Activated naive CD4-positive, alpha-beta T cell treated with anti-CD3 and anti-CD28 coated beads, Interleukin-2, amount 50 U/mL, for 24 hours (primary cell): ENCODE results near the gene RGS3.
A peak's percentile ranks its signal among the peaks of the same experiment; 100 is the strongest.

Source experiments
- H3K27ac Mint-ChIP-seq: one replicate; pipeline ENCODE4 v1.8.0; 2021; ENCODE audit warnings: mild to moderate bottlenecking, mixed read lengths
- H3K27me3 Mint-ChIP-seq: one replicate; pipeline ENCODE4 v1.8.0; 2021; ENCODE audit warnings: mixed read lengths
- H3K36me3 Mint-ChIP-seq: one replicate; pipeline ENCODE4 v1.8.0; 2021; ENCODE audit warnings: mixed read lengths
- H3K4me1 Mint-ChIP-seq: one replicate; pipeline ENCODE4 v1.8.0; 2021; ENCODE audit warnings: mixed read lengths
- H3K4me3 Mint-ChIP-seq: one replicate; pipeline ENCODE4 v1.8.0; 2021; ENCODE audit warnings: mild to moderate bottlenecking, mixed read lengths
- H3K9me3 Mint-ChIP-seq: one replicate; pipeline ENCODE4 v1.8.0; 2021; ENCODE audit warnings: mixed read lengths

RGS3 gene

DNA sequence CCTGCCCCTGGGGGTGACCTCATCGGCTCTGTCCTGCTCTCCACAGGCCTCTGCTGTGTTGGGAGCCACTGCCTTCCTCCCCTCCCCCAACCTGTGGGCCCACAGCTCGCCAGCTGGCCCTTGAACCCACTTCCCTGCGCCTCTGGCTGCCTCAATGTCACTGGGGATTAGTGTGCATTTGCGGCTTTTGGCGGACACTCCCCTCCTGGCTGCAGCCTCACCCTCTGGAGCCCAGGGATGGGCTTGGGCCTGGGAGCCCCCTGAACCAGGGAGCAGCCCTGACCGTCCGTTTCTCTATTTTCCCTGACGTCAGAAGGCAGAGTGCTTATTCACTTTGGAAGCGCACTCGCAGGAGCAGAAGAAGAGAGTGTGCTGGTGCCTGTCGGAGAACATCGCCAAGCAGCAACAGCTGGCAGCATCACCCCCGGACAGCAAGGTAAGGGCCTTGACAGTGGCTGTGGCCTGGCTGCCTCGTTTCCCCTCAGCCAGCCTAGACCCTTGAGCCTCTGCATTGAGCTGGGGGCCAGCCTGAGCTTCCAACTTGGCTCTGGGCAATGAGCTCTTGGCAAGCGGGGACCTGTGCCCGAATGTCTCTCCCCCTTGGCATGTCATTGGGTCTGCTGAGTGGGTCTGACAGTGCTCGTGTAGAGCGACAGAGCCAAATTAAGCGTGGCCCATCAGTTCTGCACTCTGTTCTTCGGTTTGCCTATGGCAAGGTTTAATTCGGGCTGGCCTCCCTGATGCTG is 73.1 kb downstream of the RGS3 start:
- Mint-ChIP-seq H3K9me3 (no peaks in the 10 kb centered on the region), H3K27ac (no peak overlapping the region), H3K4me1 (peaks cover 9% of the 10 kb centered on the region), H3K4me3 (no peak overlapping the region), H3K27me3 (no peaks in the 10 kb centered on the region), H3K36me3 (peaks cover 9% of the 10 kb centered on the region)

DNA sequence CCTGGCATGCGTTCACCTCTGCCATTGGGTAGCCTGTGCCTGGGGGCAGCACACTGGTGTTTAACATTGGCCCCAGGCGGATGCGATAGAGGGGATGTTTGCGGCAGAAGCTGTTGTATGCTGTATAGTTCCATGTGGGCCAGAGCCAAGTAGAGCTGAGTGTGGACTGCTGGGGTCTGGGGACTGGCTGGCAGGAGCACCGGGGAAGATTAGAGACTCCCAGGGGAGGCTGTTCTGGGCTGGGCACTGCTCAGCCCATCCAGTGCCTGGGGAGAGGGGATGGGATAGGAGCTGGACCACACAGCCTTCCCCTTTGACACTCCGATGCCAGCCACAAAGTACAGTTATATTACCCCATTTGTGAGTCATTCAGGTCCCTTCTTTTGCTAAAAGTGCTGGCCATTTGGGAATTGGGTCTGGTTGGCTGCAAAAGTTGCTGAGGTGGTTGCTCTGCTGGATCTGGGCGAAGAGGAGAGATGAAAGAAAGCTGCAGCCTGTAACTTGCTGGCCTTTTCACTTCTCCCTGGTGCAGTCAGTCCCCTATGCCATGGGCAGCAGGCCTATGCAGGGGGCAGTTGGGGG is 73.8 kb downstream of the RGS3 start:
- Mint-ChIP-seq H3K27ac (no peak overlapping the region), H3K27me3 (no peaks in the 10 kb centered on the region), H3K4me1 (peaks cover 8% of the 10 kb centered on the region), H3K36me3 (peaks cover 10% of the 10 kb centered on the region), H3K4me3 (no peak overlapping the region), H3K9me3 (no peaks in the 10 kb centered on the region)

DNA sequence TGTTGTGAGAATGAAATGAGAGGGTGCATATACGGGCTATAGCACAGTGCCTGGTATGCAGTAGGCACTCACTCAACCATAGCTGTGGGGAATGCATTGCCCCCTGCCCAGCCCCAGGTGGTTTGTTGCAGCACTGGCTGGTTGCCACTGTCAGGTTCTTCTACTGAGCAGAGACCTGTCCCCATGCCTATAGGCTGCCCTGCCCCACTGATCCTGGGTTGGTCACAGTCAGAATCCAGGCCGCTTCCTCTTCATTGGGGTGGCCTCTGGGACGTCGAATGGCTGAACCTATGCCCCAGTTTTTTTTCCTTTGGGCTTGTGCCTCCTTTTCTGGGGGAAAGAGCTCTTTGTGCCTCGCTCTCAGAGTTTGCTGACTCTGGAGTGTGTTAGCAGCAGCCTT is 74.6 kb downstream of the RGS3 start:
- Mint-ChIP-seq H3K4me1 (peaks cover 9% of the 10 kb centered on the region), H3K9me3 (no peaks in the 10 kb centered on the region), H3K27ac (no peak overlapping the region), H3K27me3 (no peaks in the 10 kb centered on the region), H3K4me3 (no peak overlapping the region), H3K36me3 (peaks cover 12% of the 10 kb centered on the region)

DNA sequence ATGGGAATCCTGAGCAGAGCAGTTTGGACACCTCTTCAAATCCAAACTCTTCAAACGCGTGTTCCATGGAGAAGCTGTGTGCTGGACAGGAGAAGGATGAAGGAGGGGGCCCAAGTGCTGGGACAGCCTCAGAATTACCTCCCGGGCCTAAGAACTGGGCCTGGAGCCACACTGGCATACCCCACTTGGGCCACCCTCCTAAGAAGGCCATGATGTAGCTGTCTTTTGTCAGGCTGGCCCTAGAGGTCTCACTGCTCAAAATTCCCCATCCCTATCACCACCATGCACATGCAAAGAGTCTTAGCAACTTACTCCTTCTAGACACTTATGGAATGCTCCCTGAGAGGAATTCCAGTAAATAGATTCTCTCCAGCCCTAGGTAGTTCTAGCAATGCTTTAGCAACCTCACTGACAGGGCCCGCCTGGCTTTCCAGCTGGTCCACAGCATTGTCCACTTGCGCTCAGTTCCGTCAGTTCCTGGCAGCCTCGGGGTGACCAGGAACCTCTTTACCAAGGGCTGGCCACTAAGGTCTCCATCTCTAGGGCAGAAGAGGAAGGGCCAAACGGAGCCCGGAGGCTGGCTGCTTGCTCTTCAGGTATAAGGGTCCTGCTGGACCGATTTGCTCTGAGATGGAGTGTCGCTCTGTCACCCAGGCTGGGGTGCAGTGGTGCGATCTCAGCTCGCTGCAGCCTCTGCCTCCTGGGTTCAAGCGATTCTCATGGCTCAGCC is 75.3 kb downstream of the RGS3 start:
- Mint-ChIP-seq H3K4me3 (no peak overlapping the region), H3K9me3 (no peaks in the 10 kb centered on the region), H3K4me1 (peaks cover 9% of the 10 kb centered on the region), H3K36me3 (peaks cover 14% of the 10 kb centered on the region), H3K27me3 (no peaks in the 10 kb centered on the region), H3K27ac (peak overlapping the region; percentile 10)

DNA sequence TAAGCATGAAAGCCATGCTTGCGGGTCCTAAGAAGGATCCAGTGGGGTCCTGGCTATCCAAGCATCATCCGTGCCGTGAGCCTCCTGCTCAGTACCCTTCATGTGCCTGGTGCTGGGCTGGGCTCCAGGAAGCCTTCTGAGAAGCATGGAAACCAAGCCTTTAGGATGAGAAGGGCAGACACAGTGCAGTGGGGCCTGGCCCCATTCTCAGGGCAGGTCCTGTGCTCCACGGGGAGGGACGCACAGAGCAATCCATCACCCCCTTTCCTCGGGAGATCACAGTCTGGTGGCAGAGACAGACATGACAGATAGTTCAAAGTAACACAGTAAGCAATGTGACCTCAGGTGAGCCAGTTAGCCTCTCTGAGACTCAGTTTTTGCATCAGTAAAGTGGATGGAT is 76.9 kb downstream of the RGS3 start:
- H3K4me3 Mint-ChIP-seq = no peak overlapping the region
- peaks cover 18% of the 10 kb centered on the region for H3K36me3 Mint-ChIP-seq
- no peaks in the 10 kb centered on the region for H3K9me3 Mint-ChIP-seq
- H3K4me1 Mint-ChIP-seq = peaks cover 11% of the 10 kb centered on the region
- no peaks in the 10 kb centered on the region for H3K27me3 Mint-ChIP-seq
- no peak overlapping the region for H3K27ac Mint-ChIP-seq

DNA sequence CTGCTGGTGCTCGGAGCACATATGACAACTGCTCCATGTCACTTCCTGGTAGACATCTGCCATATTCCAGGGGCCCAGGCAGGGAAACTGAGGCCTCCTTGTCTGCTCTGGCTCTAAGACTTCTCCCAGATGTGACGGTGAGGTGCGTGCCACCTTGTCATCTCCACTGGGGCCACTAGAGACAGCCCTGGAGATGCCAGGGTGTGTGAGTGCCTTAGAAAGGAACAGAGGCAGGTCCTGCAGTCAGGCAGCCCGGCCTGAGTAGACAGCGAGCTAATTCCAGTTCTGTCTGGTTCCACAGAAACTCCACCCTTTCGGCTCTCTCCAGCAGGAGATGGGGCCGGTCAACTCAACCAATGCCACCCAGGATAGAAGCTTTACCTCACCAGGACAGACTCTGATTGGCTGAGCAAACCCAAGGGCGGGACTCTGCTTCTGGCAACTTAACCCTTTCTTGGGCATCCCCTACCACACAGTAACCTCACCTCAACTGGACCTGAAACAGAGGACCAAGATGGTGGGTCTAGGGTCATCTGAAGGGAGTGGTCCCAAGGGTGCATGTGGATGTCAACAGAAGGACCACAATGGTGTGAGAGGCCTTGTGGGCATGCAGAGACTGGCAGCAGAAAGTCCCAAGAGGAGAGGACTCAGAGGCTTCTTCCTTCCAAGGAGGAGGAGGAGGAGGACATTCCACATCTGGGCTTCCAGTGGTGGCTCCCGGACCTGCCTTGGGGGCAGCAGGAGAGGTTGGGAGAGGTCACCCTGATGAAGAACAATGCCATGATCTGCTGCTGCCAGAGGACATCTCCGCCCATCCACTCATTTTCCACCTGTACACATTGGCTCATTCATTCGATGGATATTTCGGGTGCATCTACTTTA is 77.7 kb downstream of the RGS3 start:
- Mint-ChIP-seq H3K4me1 (peaks cover 12% of the 10 kb centered on the region), H3K36me3 (peaks cover 14% of the 10 kb centered on the region), H3K9me3 (no peaks in the 10 kb centered on the region), H3K27me3 (no peaks in the 10 kb centered on the region), H3K4me3 (no peak overlapping the region), H3K27ac (no peak overlapping the region)

DNA sequence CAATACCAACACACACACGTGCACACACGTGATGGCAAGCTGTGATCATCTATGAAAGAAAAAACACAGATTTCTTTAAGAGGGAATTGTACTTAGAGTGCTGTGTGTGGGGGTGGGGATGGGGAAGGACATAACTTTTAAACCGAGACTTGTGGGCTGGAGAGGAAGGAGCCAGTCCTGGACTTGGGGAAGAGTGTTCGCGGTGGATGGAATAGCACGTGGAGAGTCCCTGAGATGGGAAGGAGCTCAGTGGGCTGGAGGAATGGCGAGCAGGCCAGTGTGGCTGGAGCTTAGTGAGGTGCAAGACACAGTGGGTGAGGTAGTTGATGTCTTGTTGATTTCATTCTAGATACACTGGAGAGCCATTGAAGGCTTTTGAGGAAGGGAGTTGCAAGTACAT is 78.5 kb downstream of the RGS3 start:
- peaks cover 14% of the 10 kb centered on the region for H3K36me3 Mint-ChIP-seq
- no peak overlapping the region for H3K4me3 Mint-ChIP-seq
- H3K9me3 Mint-ChIP-seq = no peaks in the 10 kb centered on the region
- peaks cover 19% of the 10 kb centered on the region for H3K4me1 Mint-ChIP-seq
- H3K27me3 Mint-ChIP-seq = no peaks in the 10 kb centered on the region
- H3K27ac Mint-ChIP-seq = no peak overlapping the region

DNA sequence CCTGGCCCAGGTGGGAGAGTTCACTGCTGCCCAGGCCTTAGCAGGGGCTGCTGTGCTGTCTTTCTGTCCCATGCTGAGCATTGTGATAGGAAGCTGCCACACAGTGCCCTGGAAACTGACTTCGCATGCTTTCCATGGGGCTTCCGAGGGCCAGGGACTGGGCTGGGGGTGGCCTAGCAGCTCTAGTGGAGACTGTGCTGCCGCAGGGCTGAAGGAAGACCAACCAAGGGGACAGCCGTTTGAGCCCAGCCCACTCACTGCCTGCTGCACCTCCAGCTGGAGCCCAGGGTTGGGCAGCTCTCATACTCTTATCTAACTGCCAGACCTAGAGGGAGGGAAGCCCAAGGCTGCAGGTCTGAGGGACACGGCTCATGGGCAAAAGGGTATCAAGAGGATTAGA is 79.2 kb downstream of the RGS3 start:
- Mint-ChIP-seq H3K27me3 (no peaks in the 10 kb centered on the region), H3K4me3 (no peak overlapping the region), H3K36me3 (peaks cover 17% of the 10 kb centered on the region), H3K27ac (peak overlapping the region; percentile 36), H3K4me1 (peaks cover 26% of the 10 kb centered on the region), H3K9me3 (no peaks in the 10 kb centered on the region)

DNA sequence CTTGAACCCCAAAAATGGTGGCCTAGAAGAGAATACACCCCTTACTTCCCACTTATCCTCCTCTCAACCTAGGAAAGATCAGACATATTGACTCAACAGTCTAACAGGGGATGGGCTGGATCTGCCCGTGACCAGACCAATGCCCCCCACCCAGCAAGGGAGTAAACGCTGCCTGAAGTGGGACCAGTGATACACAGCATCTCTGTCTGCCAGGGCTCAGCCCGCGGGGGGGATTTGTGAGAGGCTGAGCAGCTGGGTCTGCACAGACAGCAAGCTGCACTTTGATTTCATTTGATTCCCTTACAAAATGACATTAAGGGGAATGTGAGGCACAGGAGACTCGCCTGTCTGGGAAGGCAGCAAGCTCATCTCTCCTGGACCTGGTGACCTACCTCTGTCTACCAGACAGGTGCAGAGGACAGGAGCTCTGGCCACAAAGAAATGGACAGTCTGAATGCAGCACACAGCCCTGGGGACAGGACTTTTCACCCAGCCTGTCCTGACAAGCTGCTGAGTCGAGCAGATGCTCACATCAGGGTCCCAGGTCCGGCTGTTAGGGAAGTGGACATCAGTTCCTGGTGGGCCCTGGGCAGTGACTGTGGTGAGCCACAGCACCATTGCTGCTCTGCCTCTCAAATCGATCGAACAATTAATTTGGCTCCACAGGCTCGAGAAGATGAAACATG is 79.9 kb downstream of the RGS3 start:
- Mint-ChIP-seq H3K27ac (peak overlapping the region; percentile 36), H3K27me3 (no peaks in the 10 kb centered on the region), H3K4me1 (peaks cover 33% of the 10 kb centered on the region), H3K36me3 (peaks cover 17% of the 10 kb centered on the region), H3K9me3 (no peaks in the 10 kb centered on the region), H3K4me3 (no peak overlapping the region)

DNA sequence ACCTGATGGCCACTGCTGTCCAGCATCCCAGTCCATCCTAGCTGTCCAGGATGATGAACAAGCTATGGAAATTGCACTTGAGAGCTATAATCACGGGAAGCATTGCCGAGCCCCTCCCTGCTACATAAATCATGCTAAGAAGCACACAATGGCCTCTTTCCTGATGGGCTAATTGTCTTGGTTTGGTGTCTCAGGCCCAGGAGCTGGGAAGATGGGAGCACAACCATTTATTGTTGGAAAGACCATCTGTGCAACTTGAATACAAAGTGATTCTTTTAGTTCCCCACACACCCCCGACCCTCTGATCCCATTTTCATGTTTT is 80.4 kb downstream of the RGS3 start:
- Mint-ChIP-seq H3K4me1 (peaks cover 35% of the 10 kb centered on the region), H3K9me3 (no peaks in the 10 kb centered on the region), H3K27me3 (no peaks in the 10 kb centered on the region), H3K27ac (no peak overlapping the region), H3K4me3 (no peak overlapping the region), H3K36me3 (peaks cover 16% of the 10 kb centered on the region)

DNA sequence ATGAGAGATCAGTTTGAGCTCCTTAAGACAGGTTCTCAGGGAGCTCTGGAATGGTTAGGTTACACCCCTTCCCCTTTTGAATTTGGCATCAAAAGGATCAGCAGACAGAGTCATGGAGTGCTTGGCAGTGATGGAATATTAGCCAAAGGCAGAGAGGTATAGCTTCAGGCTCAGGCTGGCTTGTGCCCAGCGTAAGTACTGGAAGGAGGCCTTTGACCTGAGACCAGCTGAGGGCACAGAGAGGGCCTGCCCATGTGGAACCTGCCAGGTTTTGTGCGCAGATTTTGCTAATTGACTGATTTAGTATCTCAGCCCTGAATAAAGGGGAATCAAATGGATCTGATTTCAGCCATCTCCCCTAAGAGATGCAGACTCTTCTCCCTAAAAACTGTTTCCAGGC is 81.5 kb downstream of the RGS3 start:
- Mint-ChIP-seq H3K36me3 (peaks cover 15% of the 10 kb centered on the region), H3K27ac (peak overlapping the region; percentile 3), H3K4me1 (peaks cover 43% of the 10 kb centered on the region), H3K4me3 (no peak overlapping the region), H3K9me3 (no peaks in the 10 kb centered on the region), H3K27me3 (no peaks in the 10 kb centered on the region)

DNA sequence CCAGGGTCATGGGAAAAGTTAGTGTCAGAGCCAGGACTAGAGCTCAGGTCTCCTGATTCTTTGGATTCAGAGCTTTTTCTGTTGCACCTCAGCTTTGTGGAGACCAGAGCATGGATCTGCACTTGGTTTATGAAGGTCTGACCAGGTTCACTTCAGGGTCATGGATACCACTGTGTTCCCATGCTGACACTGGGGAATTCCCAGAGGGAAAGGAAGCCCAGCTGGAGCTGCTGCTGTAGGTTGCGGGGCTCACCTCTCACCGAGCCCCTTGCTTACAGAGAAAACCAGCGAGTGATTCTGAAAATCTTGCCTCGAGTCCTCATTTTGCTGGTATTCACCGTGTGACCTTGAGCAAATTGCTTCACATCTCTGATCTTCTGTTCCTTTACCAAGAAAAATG is 83.0 kb downstream of the RGS3 start:
- peaks cover 15% of the 10 kb centered on the region for H3K36me3 Mint-ChIP-seq
- no peak overlapping the region for H3K4me3 Mint-ChIP-seq
- H3K4me1 Mint-ChIP-seq = peaks cover 43% of the 10 kb centered on the region
- no peaks in the 10 kb centered on the region for H3K27me3 Mint-ChIP-seq
- H3K27ac Mint-ChIP-seq = peak overlapping the region; percentile 64
- H3K9me3 Mint-ChIP-seq = no peaks in the 10 kb centered on the region

DNA sequence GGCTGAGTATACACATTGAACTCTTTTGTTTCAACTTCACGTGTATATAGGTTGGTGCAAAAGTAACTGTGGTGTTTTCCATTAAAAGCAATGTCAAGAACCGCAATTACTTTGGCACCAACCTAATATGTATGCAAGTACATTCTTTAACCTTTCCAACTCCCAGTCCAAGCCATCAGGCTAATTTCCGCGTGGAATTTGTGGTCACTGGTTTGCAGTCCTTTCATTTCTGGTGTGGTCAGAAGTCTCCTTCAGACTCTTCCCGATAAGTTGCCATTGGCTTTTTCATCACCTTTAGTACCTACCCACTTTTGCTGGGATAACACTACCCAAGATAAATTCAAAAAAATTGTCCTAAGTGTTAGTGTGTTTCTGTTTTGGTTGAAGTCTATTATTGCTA is 84.0 kb downstream of the RGS3 start:
- Mint-ChIP-seq H3K9me3 (no peaks in the 10 kb centered on the region), H3K4me3 (no peak overlapping the region), H3K36me3 (peaks cover 10% of the 10 kb centered on the region), H3K27me3 (no peaks in the 10 kb centered on the region), H3K27ac (peak overlapping the region; percentile 98), H3K4me1 (peaks cover 38% of the 10 kb centered on the region)

DNA sequence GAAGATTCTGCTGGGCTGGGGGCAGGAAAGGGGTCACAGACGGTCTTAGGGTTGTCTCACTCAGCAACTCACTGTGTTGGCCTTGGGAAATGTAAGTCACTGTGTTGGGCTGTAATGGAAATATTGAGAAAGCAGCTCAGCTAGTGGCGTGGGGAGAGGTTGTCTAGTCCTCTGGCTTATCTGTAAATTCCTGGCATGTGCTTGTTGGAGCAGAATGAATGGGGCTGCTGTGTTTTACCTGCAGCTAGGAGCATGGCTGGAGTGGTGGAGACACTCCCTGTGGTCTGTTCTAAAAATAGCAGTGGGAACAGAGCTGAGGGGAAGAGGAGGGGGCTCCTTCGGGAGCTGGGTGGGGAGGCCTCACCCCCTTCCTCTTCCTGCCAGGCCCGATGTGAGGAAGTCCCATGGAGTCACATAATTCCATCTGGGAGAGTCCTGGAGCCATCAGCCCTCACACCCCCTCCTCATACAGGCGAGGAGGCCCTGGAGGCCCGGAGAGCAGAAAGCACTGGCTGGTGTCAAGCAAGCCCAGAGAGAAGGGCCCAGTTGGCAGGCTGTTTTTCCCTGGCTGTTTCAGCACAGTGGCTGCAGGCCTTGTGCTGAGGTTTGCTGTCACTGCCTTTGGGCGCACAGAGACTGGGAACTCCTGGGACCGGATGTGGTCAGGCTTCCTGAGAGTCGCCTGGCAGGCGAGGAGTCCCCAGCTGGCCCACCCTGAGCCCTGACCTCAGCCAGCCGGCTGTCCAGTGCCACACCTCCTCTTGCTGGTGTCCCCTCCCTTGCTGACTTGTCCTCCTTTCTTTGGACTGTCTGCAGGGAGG is 84.9 kb downstream of the RGS3 start:
- Mint-ChIP-seq H3K4me3 (peak overlapping the region; percentile 36), H3K27ac (peak overlapping the region; percentile 98), H3K27me3 (no peaks in the 10 kb centered on the region), H3K36me3 (peaks cover 6% of the 10 kb centered on the region), H3K4me1 (peaks cover 38% of the 10 kb centered on the region), H3K9me3 (no peaks in the 10 kb centered on the region)
